ENCODE results near the gene BRAP.
"Not testable (repeated sequence)": the region's sequence is repeated elsewhere in the genome, so short reads cannot be mapped to it uniquely, and the experiment has no call there.

The BRAP gene

GRCh38 chr12:111677186-111677585 is 8.6 kb downstream of the BRAP start:
- no peak for DNase-seq

DNA sequence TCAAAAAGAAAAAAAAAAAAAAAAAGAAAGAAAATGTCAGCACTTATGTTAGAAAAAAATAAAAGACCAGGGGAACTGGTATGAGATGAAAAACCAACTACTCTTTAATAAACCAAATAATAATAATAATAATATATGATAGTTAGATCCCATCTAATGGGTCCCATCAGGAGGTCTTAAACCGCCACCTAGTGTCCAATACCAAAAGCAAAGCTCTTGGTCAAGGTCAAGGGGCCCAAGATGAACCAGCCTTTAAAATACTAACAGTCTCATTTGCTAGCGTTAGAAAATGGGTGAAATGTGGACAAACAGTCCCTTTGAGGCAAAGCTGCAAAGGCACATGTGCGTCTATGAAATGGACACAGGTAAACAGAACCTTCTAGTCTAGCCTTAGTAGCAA is 12.3 kb downstream of the BRAP start:
- DNase-seq: peak in 3 of 4 experiments; percentile 33 to 47 (median 46)

DNA sequence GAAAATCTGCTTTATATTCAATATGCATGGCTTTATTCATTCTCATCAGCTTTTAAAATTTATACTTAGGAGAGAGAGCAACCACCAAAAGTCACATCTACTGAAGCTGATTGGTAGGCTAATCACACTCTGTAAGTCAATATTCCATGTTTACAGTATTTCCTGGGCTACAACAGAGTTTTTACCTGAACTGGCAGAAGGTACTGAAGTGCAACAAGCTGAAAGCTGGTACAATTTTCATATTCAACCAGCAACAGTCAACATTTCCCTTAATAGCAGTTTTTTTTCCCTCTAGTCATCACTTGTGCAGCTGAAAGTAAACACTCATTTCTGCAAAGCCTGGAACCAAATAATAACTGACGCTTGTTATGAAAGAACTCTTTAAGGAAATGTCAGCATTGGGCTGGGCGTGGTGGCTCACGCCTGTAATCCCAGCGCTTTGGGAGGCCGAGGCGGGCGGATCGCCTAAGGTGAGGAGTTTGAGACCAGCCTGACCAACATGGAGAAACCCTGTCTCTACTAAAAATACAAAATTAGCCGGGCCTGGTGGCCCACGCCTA is 12.9 kb downstream of the BRAP start:
- no peak for DNase-seq

DNA sequence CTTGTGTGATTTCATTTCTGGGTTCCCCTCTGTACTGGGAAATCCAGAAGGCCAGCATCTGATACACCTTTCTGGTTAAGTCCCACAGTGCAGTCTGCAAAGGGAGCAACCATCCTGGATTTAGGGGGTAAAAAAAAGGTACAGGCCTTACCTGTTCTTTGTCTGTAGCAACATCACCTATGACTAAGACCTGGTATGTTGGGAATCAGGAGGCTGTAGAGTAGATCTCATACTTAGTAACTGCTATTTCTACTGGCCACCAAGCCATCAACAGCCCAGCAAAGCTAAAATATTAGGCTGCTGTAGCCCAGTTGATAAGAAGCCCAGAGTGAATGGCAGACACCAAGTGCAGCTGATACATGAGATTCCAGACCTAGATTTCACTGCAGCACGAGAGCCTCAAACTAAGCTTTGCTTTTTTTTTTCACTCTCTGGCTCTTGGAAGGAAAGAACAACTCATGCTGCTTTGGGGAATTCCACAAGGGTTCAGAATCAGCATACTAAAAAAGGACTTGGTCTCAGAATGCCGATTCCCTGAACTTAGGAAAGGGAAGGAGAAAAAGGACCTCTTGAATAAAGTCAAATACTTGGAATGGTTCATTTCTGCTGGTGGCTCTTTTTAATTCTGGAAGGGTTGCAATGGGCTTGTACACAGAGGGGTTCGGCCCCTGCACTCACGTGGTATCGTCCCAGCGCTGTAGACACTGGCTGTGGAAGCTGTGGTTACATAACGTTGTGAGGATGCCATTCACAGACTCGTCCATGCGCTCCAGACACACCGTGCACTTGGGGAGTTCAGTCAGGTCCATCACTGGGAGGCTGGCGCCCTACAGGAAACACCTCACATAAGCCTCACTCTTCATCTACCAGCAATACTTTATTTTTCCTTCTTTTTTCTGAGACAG is 20.5 kb downstream of the BRAP start:
- no peak for DNase-seq

GRCh38 chr12:111664499-111664898 is 21.3 kb downstream of the BRAP start:
- DNase-seq: no peak

- DNase-seq: no peak
These were observed 29.7 kb downstream of the BRAP start for GRCh38 chr12:111656016-111656415.

DNA sequence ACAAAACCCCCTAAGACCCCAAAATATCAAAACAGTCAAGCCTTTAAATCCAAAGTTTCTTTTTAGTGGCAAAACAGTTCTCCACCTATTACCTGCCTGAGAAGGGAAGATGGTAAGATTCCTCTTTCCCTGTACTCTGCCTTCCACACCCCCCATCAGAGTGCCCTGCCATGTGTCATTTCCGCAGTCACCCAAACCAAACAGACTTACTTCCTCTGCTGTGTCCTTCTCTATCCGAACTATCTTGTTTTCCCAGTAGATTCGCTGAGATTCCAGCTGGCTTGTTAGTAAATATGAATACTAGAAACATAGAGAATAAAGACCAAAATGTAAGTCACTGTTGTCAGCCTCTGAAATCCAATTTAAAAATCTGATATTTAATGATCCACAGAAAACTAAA is 30.4 kb downstream of the BRAP start:
- DNase-seq: no peak

GRCh38 chr12:111653596-111653995 is 32.2 kb downstream of the BRAP start:
- no peak for DNase-seq

- not testable (repeated sequence) for DNase-seq
These were observed 33.2 kb downstream of the BRAP start for GRCh38 chr12:111652530-111652929.

- peak; percentile 38 to 76 (median 62) for DNase-seq
These were observed 34.8 kb downstream of the BRAP start for GRCh38 chr12:111650912-111651311.

DNA sequence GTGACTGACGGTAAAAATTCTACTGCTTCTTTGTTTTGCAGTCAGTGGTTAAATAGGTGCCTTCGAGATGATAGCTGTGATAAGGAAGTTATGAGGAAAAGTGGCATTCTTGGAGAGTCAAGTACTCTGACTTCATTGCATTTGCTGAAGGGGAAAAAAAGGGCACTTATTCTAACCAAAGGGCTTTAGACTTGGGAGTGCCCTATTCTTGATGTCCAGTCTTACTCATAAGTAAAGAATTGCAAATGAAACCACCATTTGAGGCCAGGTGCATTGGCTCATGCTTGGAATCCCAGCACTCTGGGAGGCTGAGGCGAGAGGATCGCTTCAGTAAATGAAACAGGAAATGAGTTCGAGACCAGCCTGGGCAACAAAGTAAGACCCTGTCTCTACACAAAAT is 40.3 kb downstream of the BRAP start:
- DNase-seq: no peak

DNA sequence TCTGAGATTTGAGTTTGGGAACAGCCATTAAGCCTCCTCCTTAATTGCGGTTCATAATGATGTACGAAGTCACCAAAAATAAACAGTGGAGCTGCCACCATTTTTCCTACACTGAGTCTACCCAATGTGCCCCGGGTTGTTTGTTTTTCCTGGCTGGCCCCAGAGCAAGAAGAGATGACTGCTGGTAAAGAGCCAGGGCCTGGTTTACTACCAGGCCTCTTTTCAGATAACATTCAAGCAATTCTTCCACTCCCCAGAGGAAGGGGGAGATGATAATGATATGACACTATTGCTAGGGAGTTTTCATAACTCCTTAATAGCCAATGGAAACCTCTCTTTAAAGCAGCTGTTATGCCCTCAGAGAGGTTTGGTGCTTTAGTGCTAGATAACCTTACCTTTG is 42.3 kb downstream of the BRAP start:
- DNase-seq: no peak

GRCh38 chr12:111642681-111643426 is 42.9 kb downstream of the BRAP start:
- no peak for DNase-seq

DNA sequence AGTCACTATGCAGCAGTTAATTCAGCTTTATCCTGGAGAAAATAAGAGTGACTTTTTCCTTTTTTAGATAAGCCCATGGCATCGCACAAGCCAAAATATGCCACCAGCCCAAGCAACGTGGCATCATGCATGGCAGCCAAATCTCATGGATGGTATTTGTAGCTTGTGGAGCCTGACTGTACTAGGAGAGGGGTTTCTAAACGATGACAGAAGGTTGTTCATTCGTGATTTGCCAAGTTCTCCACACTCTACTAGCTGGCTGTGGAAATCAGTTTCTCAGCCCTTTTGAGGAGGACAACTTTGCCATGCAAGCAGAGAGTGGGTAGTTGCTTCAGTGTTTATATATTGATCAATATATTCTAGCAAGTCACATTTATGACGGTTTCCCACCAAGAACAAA is 45.2 kb downstream of the BRAP start:
- no peak for DNase-seq

DNA sequence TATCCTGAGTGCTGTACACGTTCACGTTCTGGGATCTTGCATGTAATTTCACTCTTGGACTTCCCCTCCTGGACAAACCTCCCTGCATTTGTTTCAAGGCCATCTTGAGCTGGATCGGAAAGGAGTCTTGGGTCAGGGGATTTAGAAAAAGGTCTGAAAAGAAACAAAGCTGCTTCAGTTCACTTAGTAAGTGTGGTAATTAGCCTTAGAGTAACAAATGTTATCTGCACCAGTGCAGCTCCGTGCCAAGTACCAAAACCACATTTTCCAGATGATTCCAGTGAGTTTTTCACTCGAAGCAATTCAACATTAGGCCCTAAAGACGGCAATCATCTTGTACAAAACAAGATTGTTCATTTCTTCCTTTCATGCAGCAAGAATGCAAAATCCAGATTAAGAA is 47.2 kb downstream of the BRAP start:
- DNase-seq: no peak

DNA sequence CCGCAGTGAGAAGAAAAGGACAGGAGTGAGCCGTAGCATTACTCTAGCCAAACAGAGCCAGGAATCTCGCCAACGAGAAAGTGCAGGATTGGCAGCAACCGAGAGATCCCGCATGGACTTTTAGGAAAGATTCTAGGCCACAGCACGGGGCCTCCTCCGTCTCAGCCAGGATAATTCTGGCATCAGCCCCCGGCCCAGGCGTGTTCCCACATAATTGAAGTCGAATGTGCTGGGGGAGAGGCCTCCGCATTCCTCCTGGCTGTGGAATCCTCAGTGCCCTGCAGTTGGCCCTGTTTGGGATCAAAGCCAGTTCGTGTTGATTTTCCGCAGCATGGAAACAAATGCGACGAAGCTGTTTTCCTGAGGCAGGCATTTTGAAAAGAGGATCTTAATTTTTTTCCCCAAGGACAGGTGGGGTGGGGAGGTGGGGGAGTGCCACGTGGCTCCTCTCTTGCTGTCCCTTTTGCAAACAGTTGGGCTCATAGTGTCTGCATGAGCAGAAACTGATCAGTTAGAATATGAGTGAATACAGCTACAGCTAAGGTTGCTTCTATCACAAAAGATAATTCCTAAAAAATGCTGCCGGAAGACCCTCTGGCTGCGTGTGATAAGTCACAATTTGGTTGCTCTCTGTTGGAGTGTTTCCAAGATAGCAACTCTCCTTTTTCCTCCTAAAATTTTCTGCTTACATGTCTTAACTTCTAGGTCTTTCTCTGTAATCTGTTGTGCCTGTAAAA is 49.4 kb downstream of the BRAP start:
- DNase-seq: no peak

DNA sequence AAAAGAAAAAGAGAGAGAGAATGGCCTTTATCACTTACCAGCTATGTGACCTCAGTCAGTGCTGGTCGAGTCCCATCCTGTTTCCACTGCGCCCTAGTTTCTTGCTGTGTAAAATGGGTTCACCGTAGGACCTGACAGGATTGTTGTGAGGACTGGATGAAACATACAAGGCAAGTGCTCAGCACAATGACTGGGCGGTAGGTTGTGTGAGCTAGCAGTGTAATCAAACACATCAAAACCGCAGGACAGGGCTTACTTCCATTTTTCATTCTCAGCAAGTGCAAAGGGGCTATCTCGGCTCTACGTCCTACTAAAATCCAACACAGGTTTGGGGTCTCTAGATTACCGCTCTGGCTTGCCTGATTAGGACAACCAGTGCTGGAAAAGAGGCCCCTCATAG is 50.2 kb downstream of the BRAP start:
- DNase-seq: peak in 3 of 4 experiments; percentile 6 to 15 (median 8)

DNA sequence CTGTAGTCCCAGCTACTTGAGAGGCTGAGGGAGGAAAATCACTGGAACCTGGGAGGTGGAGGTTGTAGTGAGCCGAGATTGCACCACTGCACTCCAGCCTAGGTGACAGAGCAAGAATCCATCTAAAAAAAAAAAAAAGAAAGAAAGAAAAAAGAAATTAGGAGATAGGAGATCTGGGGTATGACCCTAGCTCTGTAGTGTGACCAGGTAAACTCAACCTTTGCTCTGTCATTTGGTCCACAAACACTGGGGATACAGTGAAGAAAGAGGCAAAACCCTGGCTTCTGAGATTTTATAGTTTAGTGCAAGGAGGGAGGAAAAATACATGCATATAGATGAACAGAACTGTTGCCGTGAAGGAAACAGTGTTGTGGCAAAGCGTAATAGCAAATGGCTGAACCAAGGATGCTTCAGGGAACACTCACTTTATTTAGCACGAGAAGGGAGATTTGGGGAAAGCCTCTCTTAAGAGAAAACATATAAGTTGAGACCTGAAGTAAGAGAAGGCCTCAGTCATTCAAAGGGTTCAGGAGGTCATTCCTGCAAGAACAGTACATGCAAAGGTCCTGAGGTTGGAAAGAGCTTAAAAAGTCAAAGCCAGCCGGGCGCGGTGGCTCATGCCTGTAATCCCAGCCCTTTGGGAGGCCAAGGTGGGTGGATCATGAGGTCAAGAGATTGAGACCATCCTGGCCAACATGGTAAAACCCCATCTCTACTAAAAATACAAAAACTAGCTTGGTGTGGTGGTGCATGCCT is 57.1 kb downstream of the BRAP start:
- DNase-seq: no peak

DNA sequence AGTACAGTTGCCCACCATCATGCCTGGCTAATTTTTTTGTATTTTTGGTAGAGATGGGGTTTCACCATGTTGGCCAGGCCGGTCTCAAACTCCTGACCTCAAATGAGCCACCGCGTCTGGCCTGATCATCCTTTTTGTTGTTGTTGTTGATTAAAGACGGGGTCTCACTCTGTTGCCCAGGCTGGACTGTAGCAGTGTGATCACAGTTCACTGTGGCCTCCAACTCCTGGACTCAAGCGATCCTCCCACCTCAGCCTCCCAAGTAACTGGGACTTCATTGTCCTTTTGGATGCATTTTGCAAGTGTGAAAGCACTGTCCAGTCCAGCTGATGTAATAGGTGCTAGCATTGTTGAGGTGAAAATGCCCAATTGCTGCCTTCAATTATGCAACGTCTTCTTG is 59.5 kb downstream of the BRAP start:
- no peak for DNase-seq

- no peak for DNase-seq
These were observed 61.2 kb downstream of the BRAP start for GRCh38 chr12:111624540-111624939.

DNA sequence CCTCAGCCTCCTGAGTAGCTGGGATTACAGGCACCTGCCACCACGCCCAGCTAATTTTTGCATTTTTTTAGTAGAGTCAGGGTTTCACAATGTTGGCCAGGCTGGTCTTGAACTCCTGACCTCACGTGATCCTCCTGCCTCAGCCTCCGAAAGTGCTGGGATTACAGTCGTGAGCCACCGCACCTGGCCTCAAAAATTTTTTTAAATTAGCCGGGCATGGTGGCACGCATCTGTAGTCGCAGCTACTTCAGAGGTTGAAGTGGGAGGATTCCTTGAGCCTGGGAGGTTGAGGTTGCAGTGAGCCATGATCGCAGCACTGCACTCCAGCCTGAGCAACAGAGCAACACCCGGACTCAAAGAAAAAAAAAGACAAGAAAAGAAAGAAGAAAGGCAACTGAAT is 67.9 kb downstream of the BRAP start:
- DNase-seq: not testable (repeated sequence)

DNA sequence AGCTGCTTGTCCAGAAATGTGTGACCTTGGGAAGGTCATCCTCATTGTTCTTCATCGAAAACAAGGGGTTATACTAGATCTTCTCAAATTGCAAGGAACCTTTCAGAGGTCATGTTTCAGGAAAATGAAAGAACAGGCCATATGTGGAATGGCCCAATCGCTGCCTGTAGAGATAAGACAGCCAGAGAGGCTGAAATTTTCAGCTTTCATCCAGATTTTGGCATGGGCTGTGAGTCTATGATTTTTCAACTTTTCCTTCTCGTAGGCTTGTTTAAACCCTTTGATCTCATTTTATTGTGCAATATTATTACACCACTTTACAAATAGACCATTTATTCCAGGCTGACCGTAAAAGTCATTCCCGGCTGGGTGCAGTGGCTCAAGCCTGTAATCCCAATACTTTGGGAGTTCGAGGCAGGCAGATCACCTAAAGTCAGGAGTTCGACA is 69.6 kb downstream of the BRAP start:
- DNase-seq: no peak
